Adrenal gland (tissue), 5 donors: ENCODE data around the gene CYFIP1.

Experiments
- POLR2A ChIP-seq, 2 donors: fragments of 450-650 bp; IDR thresholded peaks; one replicate each; pipeline ENCODE4 v1.6.1; 2017; ENCODE audit warnings: antibody characterized with exemption in 2 of 2, mild to moderate bottlenecking in 2 of 2, moderate library complexity in 1 of 2
- TF ChIP-seq, protein P1 (sequence below), 6 experiments: fragments of 450-650 bp in 4 of 6; fragments of 200-600 bp in 2 of 6; sonication (generic) in 1 of 6; IDR thresholded peaks; 1 replicate in 5 of 6; 2 replicates in 1 of 6; pipeline versions ENCODE4 v1.5.1 to v1.8.0; 2016 to 2021; ENCODE audit warnings: antibody characterized with exemption in 6 of 6, mild to moderate bottlenecking in 2 of 6, moderate library complexity in 1 of 6
- donor health status: DM: no; HTN: no; CAD: no.

- no peak for TF ChIP-seq POLR2A (IDR thresholded peaks at IDR 0.05)
- TF ChIP-seq, protein P1, sequence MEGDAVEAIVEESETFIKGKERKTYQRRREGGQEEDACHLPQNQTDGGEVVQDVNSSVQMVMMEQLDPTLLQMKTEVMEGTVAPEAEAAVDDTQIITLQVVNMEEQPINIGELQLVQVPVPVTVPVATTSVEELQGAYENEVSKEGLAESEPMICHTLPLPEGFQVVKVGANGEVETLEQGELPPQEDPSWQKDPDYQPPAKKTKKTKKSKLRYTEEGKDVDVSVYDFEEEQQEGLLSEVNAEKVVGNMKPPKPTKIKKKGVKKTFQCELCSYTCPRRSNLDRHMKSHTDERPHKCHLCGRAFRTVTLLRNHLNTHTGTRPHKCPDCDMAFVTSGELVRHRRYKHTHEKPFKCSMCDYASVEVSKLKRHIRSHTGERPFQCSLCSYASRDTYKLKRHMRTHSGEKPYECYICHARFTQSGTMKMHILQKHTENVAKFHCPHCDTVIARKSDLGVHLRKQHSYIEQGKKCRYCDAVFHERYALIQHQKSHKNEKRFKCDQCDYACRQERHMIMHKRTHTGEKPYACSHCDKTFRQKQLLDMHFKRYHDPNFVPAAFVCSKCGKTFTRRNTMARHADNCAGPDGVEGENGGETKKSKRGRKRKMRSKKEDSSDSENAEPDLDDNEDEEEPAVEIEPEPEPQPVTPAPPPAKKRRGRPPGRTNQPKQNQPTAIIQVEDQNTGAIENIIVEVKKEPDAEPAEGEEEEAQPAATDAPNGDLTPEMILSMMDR (IDR thresholded peaks at IDR 0.05) = no peak
Measured at GRCh38 chr15:22978691-22979237, 1.4 kb downstream of the CYFIP1 start.
